PC-9 (cell line): ENCODE data around the gene FOXO3. TPM values are rescaled to one million over a fixed set of nuclear protein-coding genes. Genes with fewer than 3 reads are reported as not detected.

Experiments
- BruUV-seq: library from RNA; stranded (reverse); fragments of 400-500 nt; replicated peaks from 2 replicates; lab custom pipeline; 2021; lab: Mats Ljungman, UMichigan
- CTCF ChIA-PET: fragments of 300-600 bp; sonication (Branson Sonifier 250); formaldehyde crosslinking; loops from one replicate; lab custom pipeline; 2022; ENCODE audit warnings: antibody characterized with exemption; lab: Charles Lee
- POLR2A ChIA-PET: fragments of 300-600 bp; sonication (Branson Sonifier 250); formaldehyde crosslinking; loops from one replicate; lab custom pipeline; 2022; ENCODE audit warnings: antibody characterized with exemption; ENCODE audit not compliant: unreplicated experiment; lab: Charles Lee
- DNase-seq, 2 experiments: peaks; one replicate each; pipeline versions ENCODE4 v3.0.0 to v3.0.0-alpha.2; 2015 to 2022; ENCODE audit warnings: mixed read lengths in 1 of 2
- H2AFZ ChIP-seq: fragments of 200-600 bp; sonication (generic); 2 replicates; pipeline ENCODE4 v1.8.1; 2017; ENCODE audit warnings: antibody characterized with exemption
- H3F3A ChIP-seq: fragments of 200-600 bp; sonication (generic); 2 replicates; pipeline ENCODE4 v1.8.1; 2017; ENCODE audit warnings: antibody characterized with exemption, mild to moderate bottlenecking, low read depth; ENCODE audit not compliant: insufficient read depth
- H3K27ac ChIP-seq: fragments of 200-600 bp; sonication (generic); 2 replicates; pipeline ENCODE4 v1.6.1; 2016; ENCODE audit warnings: mixed run types
- H3K27me3 ChIP-seq: fragments of 200-600 bp; sonication (generic); 2 replicates; pipeline ENCODE4 v1.6.1; 2016; ENCODE audit warnings: low read depth, mixed run types; ENCODE audit not compliant: insufficient read depth
- H3K36me3 ChIP-seq: fragments of 200-600 bp; sonication (generic); 2 replicates; pipeline ENCODE4 v1.6.1; 2016; ENCODE audit warnings: low read depth, mixed run types
- H3K4me1 ChIP-seq: fragments of 200-600 bp; sonication (generic); replicated peaks from 2 replicates; pipeline ENCODE4 v1.6.1; 2016; ENCODE audit warnings: mixed run types; ENCODE audit not compliant: insufficient read depth
- H3K4me2 ChIP-seq: fragments of 200-600 bp; sonication (generic); 2 replicates; pipeline ENCODE4 v1.6.1; 2017; ENCODE audit warnings: mixed run types
- H3K4me3 ChIP-seq: fragments of 200-600 bp; sonication (generic); 2 replicates; pipeline ENCODE4 v1.6.1; 2016; ENCODE audit warnings: mixed run types
- H3K79me2 ChIP-seq: fragments of 200-600 bp; sonication (generic); 2 replicates; pipeline ENCODE4 v1.6.1; 2017; ENCODE audit warnings: low read depth, mixed run types
- H3K9me2 ChIP-seq: fragments of 200-600 bp; sonication (generic); 2 replicates; pipeline ENCODE4 v1.8.1; 2017; ENCODE audit warnings: mild to moderate bottlenecking; ENCODE audit not compliant: insufficient read depth
- H3K9me3 ChIP-seq: fragments of 200-600 bp; sonication (generic); 2 replicates; pipeline ENCODE4 v1.8.1; 2016; ENCODE audit warnings: low read depth; ENCODE audit not compliant: insufficient read depth
- H4K20me1 ChIP-seq: fragments of 200-600 bp; sonication (generic); 2 replicates; pipeline ENCODE4 v1.8.1; 2017; ENCODE audit not compliant: insufficient read depth
- CTCF ChIP-seq: fragments of 200-600 bp; sonication (generic); conservative IDR thresholded peaks from 2 replicates; pipeline ENCODE4 v1.6.1; 2017; ENCODE audit warnings: mixed run types, antibody characterized with exemption, mild to moderate bottlenecking, moderate library complexity
- EZH2 ChIP-seq: fragments of 200-600 bp; sonication (generic); IDR thresholded peaks from 2 replicates; pipeline ENCODE4 v1.8.0; 2017; ENCODE audit warnings: antibody characterized with exemption, low read depth
- intact Hi-C: fragments of 100-400 bp; cut with micrococcal nuclease; formaldehyde crosslinking; loops from one replicate; pipeline ENCODE4 v1.10.0; 2022; ENCODE audit not compliant: unreplicated experiment
- total RNA-seq: library from RNA; stranded (reverse); gene quantifications from 2 replicates; pipeline ENCODE4 v1.2.3, GENCODE V29; 2021

FOXO3 gene
- total RNA-seq, 1 experiment from 2014 or later, result 59.4 TPM

DNA sequence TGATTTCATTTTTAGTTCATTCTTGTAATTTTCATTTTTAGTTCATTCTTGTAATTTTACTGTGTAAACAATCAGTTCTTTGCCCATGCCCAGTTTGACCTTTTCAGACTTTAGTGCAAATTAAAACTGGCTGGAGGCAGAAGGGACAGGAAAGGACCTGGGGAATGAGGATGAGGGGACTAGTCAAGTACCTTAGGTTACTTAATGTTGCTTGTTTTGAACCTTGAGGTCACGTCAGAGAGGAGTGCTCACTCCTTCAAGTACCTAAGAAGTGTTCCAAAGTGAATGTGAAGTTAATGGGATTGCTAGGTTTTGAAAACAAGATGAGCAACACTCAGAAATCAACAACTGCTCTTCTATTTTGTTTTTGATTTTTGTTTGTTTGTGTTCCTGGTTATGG, 82.5 kb downstream of the FOXO3 start:
- Histone ChIP-seq H2AFZ (no peak overlapping the region), H3K27me3 (no peaks in the 10 kb centered on the region), H3K9me2 (no peaks in the 10 kb centered on the region), H3F3A (peaks cover 31% of the 10 kb centered on the region; the same call in 1 of the 2 replicates), H3K4me2 (no peak overlapping the region), H3K4me1 (peaks cover 28% of the 10 kb centered on the region), H3K79me2 (peaks cover 100% of the 10 kb centered on the region), H4K20me1 (peaks cover 85% of the 10 kb centered on the region), H3K27ac (no peak overlapping the region), H3K9me3 (no peaks in the 10 kb centered on the region), H3K36me3 (peaks cover 45% of the 10 kb centered on the region), H3K4me3 (no peak overlapping the region)
- ChIA-PET CTCF (no interaction called here), POLR2A (interaction anchor here (0.6 kb wide), 1 partner anchor 396 kb away, joined by 6 read pairs; no protein-coding TSS in a partner anchor)
- intact Hi-C loops, result no loop called here
- no peak for DNase-seq
- BruUV-seq, result no TSS peak
- no peak for TF ChIP-seq EZH2

DNA sequence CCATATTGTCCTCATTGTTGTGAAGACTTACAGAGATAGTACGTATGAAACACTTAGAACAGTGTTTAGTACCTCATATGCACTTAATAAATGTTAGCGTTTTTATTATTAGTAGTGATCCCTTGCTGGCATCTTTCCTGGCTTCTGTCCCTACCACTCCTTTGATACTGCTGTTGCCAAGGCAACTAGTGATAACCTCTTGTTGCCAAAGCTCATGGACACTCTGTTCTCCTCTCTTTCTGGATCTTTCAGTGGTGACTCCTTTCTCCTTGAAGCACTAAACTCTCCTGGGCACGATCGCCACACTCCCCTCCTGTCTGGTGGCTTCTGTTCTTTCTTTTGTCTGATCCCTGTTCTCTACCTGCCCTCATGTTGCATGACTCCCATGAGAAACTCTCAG, 83.5 kb downstream of the FOXO3 start:
- CTCF ChIA-PET, result no interaction called here
- no TSS peak for BruUV-seq

GRCh38 chr6:108648191-108648590, 87.5 kb downstream of the FOXO3 start:
- H3K4me3 ChIP-seq, result no peak overlapping the region
- peaks cover 36% of the 10 kb centered on the region for H3K36me3 ChIP-seq
- no peak overlapping the region for H2AFZ ChIP-seq
- no peak for DNase-seq
- peaks cover 26% of the 10 kb centered on the region; the same call in 1 of the 2 replicates for H3F3A ChIP-seq
- TF ChIP-seq CTCF (no peak), EZH2 (no peak)
- intact Hi-C loops, result no loop called here
- H4K20me1 ChIP-seq, result peaks cover 79% of the 10 kb centered on the region
- POLR2A ChIA-PET, result interaction anchor here (0.6 to 0.7 kb wide), 2 partner anchors 65 to 81 kb away, joined by 4 to 6 read pairs; no protein-coding TSS in a partner anchor
- no TSS peak for BruUV-seq
- CTCF ChIA-PET, result no interaction called here
- peaks cover 78% of the 10 kb centered on the region for H3K4me1 ChIP-seq
- no peak overlapping the region for H3K4me2 ChIP-seq
- peaks cover 100% of the 10 kb centered on the region for H3K79me2 ChIP-seq
- 0 out of 2 replicates have a peak overlapping the region, but pooled peaks have one; percentile 10 for H3K27ac ChIP-seq
- H3K9me2 ChIP-seq, result no peaks in the 10 kb centered on the region
- H3K27me3 ChIP-seq, result no peaks in the 10 kb centered on the region
- H3K9me3 ChIP-seq, result no peaks in the 10 kb centered on the region

More for the DNA sequence above, 83.5 kb downstream of the FOXO3 start:
- no peak overlapping the region for H3K4me3 ChIP-seq
- no peaks in the 10 kb centered on the region for H3K27me3 ChIP-seq
- POLR2A ChIA-PET, result no interaction called here
- intact Hi-C loops, result no loop called here
- H3K79me2 ChIP-seq, result peaks cover 100% of the 10 kb centered on the region
- no peak overlapping the region for H3K4me2 ChIP-seq
- no peak overlapping the region for H2AFZ ChIP-seq
- H3K4me1 ChIP-seq, result peaks cover 39% of the 10 kb centered on the region
- H3K9me3 ChIP-seq, result no peaks in the 10 kb centered on the region
- H3F3A ChIP-seq, result peaks cover 20% of the 10 kb centered on the region; the same call in 1 of the 2 replicates
- peaks cover 80% of the 10 kb centered on the region for H4K20me1 ChIP-seq
- no peak for DNase-seq
- no peak for TF ChIP-seq EZH2
- TF ChIP-seq CTCF, result no peak
- H3K36me3 ChIP-seq, result peaks cover 46% of the 10 kb centered on the region
- no peaks in the 10 kb centered on the region for H3K9me2 ChIP-seq
- no peak overlapping the region for H3K27ac ChIP-seq

GRCh38 chr6:108650325-108650724, 89.6 kb downstream of the FOXO3 start:
- peaks cover 71% of the 10 kb centered on the region for H4K20me1 ChIP-seq
- H3K27ac ChIP-seq, result peak overlapping the region; percentile 37
- peak overlapping the region; percentile 53 for H3K4me2 ChIP-seq
- H3F3A ChIP-seq, result peaks cover 23% of the 10 kb centered on the region; the same call in 1 of the 2 replicates
- H3K4me1 ChIP-seq, result peaks cover 94% of the 10 kb centered on the region
- TF ChIP-seq EZH2, result no peak
- TF ChIP-seq CTCF, result no peak
- peaks cover 40% of the 10 kb centered on the region for H3K36me3 ChIP-seq
- intact Hi-C loops, result no loop called here
- no TSS peak for BruUV-seq
- peaks cover 100% of the 10 kb centered on the region for H3K79me2 ChIP-seq
- no peak overlapping the region for H2AFZ ChIP-seq
- POLR2A ChIA-PET, result no interaction called here
- CTCF ChIA-PET, result no interaction called here
- H3K9me3 ChIP-seq, result no peaks in the 10 kb centered on the region
- peak in 1 of 2 experiments; percentile 70 for DNase-seq
- H3K27me3 ChIP-seq, result no peaks in the 10 kb centered on the region
- H3K4me3 ChIP-seq, result no peak overlapping the region
- no peaks in the 10 kb centered on the region for H3K9me2 ChIP-seq
